T follicular helper cell (primary cell): ENCODE results near the gene ZMYND19.
A peak's percentile ranks its signal among the peaks of the same experiment; 100 is the strongest.
"Not testable (repeated sequence)": the region's sequence is repeated elsewhere in the genome, so short reads cannot be mapped to it uniquely, and the experiment has no call there.

Experiments used
- DNase-seq: peaks from one replicate; pipeline ENCODE4 v3.0.0-alpha.2; 2020; ENCODE audit warnings: low read depth
- total RNA-seq, 2 experiments: gene quantifications; one replicate each; lab custom pipeline; 2026; lab: John Stamatoyannopoulos, UW

ZMYND19 gene
- total RNA-seq = 24.8 to 42.4 reads per million in 2 experiments

GRCh38 chr9:137590469-137591383 is at the start of gene ZMYND19:
ZMYND19 (minus strand) TSS chr9:137590512; CDS start chr9:137590263, 249 bp downstream.
- DNase-seq = peak; percentile 85

GRCh38 chr9:137639303-137640051 is 49.2 kb upstream of the ZMYND19 start:
- no peak for DNase-seq

- no peak for DNase-seq
Measured at GRCh38 chr9:137638680-137639079, 48.4 kb upstream of the ZMYND19 start.

GRCh38 chr9:137634016-137634415 is 43.7 kb upstream of the ZMYND19 start:
- no peak for DNase-seq

- DNase-seq = no peak
Measured at GRCh38 chr9:137632230-137633161, 42.2 kb upstream of the ZMYND19 start.

- DNase-seq = no peak
Measured at GRCh38 chr9:137631345-137632229, 41.3 kb upstream of the ZMYND19 start.

GRCh38 chr9:137630679-137631078 is 40.4 kb upstream of the ZMYND19 start:
- no peak for DNase-seq

- no peak for DNase-seq
Measured at GRCh38 chr9:137630126-137630525, 39.8 kb upstream of the ZMYND19 start.

- not testable (repeated sequence) for DNase-seq
Measured at GRCh38 chr9:137627406-137627805, 37.1 kb upstream of the ZMYND19 start.

- no peak for DNase-seq
Measured at GRCh38 chr9:137626464-137626863, 36.2 kb upstream of the ZMYND19 start.

- DNase-seq = not testable (repeated sequence)
Measured at GRCh38 chr9:137622211-137622610, 31.9 kb upstream of the ZMYND19 start.

GRCh38 chr9:137621131-137621757 is 30.9 kb upstream of the ZMYND19 start:
- no peak for DNase-seq

- no peak for DNase-seq
Measured at GRCh38 chr9:137620581-137620980, 30.3 kb upstream of the ZMYND19 start.

GRCh38 chr9:137620048-137620405 is 29.7 kb upstream of the ZMYND19 start:
- no peak for DNase-seq

GRCh38 chr9:137619240-137620047 is 29.1 kb upstream of the ZMYND19 start:
- no peak for DNase-seq

GRCh38 chr9:137618105-137619067 is 28.1 kb upstream of the ZMYND19 start, which contains the start of gene EHMT1:
EHMT1 (plus strand) TSS chr9:137619005; CDS start chr9:137619029, 24 bp downstream.
- DNase-seq = peak; percentile 86

- DNase-seq = no peak
Measured at GRCh38 chr9:137615387-137615871, 25.1 kb upstream of the ZMYND19 start.
